WTC11 (cell line): ENCODE measurements around the gene TRIM44. TPM values are rescaled to one million over a fixed set of nuclear protein-coding genes. Genes with fewer than 3 reads are reported as not detected.

Experiments used
- ATAC-seq: fragments of 200-7000 bp; cut with Tn5 transposase; 2 replicates; pipeline ENCODE4 v1.10.0; 2021; ENCODE audit warnings: mild to moderate bottlenecking, moderate library complexity
- CTCF ChIA-PET: fragments of 300-600 bp; sonication (Branson Sonifier 250); formaldehyde crosslinking; loops from one replicate; lab custom pipeline; 2021; ENCODE audit warnings: antibody characterized with exemption; lab: Charles Lee
- POLR2A ChIA-PET: fragments of 350-600 bp; sonication (Branson Sonifier 250); formaldehyde crosslinking; loops from one replicate; lab custom pipeline; 2021; ENCODE audit warnings: antibody characterized with exemption; lab: Charles Lee
- DNase-seq: peaks from one replicate; pipeline ENCODE4 v3.0.0; 2021; ENCODE audit warnings: low spot score
- H3K27ac Mint-ChIP-seq: 2 replicates; pipeline ENCODE4 v1.8.0; 2021; ENCODE audit warnings: mixed read lengths
- H3K27me3 Mint-ChIP-seq: 2 replicates; pipeline ENCODE4 v1.8.0; 2021; ENCODE audit warnings: low read depth, mild to moderate bottlenecking, moderate library complexity, mixed read lengths
- H3K36me3 Mint-ChIP-seq: 2 replicates; pipeline ENCODE4 v1.8.0; 2021; ENCODE audit warnings: mixed read lengths
- H3K4me1 Mint-ChIP-seq: 2 replicates; pipeline ENCODE4 v1.8.0; 2022; ENCODE audit warnings: mixed read lengths
- H3K4me3 Mint-ChIP-seq: 2 replicates; pipeline ENCODE4 v1.8.0; 2021; ENCODE audit warnings: mild to moderate bottlenecking, moderate library complexity, mixed read lengths
- H3K9me3 Mint-ChIP-seq: 2 replicates; pipeline ENCODE4 v1.8.0; 2021; ENCODE audit warnings: mixed read lengths
- CTCF ChIP-seq: fragments of 200-600 bp; IDR thresholded peaks from 2 replicates; pipeline ENCODE4 v1.8.0; 2022; ENCODE audit warnings: antibody characterized with exemption
- E2F1 ChIP-seq: sonication (generic); formaldehyde crosslinking; IDR thresholded peaks from 2 replicates; pipeline ENCODE4 v1.8.0; 2022; ENCODE audit warnings: mild to moderate bottlenecking, missing genetic modification reagents
- E2F4 ChIP-seq: sonication (generic); formaldehyde crosslinking; IDR thresholded peaks from 2 replicates; pipeline ENCODE4 v1.8.1; 2022; ENCODE audit warnings: low read depth, mild to moderate bottlenecking, moderate library complexity, missing genetic modification reagents, borderline replicate concordance
- FOXP1 ChIP-seq: sonication (generic); formaldehyde crosslinking; IDR thresholded peaks from 2 replicates; pipeline ENCODE4 v1.8.0; 2022; ENCODE audit warnings: missing genetic modification reagents, mild to moderate bottlenecking, moderate library complexity, borderline replicate concordance
- GRHL2 ChIP-seq: fragments of 250-450 bp; sonication (Bioruptor Pico); IDR thresholded peaks from 2 replicates; pipeline ENCODE4 v1.8.0; 2022; ENCODE audit warnings: mild to moderate bottlenecking, moderate library complexity; ENCODE audit not compliant: insufficient replicate concordance, severe bottlenecking
- HMGA2 ChIP-seq: fragments of 250-450 bp; sonication (Bioruptor Pico); IDR thresholded peaks from 2 replicates; pipeline ENCODE4 v1.4.0; 2021; ENCODE audit warnings: mild to moderate bottlenecking, moderate library complexity
- NFATC4 ChIP-seq: fragments of 250-450 bp; sonication (Bioruptor Pico); IDR thresholded peaks from 2 replicates; pipeline ENCODE4 v1.9.0; 2021; ENCODE audit warnings: mild to moderate bottlenecking
- NFYB ChIP-seq: sonication (generic); formaldehyde crosslinking; conservative IDR thresholded peaks from 2 replicates; pipeline ENCODE4 v1.8.0; 2022; ENCODE audit warnings: low read depth, missing genetic modification reagents
- TEAD4 ChIP-seq: sonication (generic); formaldehyde crosslinking; IDR thresholded peaks from 2 replicates; pipeline ENCODE4 v1.8.0; 2022; ENCODE audit warnings: mild to moderate bottlenecking, missing genetic modification reagents
- ZBTB21 ChIP-seq: sonication (generic); formaldehyde crosslinking; IDR thresholded peaks from 2 replicates; pipeline ENCODE4 v1.8.1; 2023; ENCODE audit warnings: mild to moderate bottlenecking, missing genetic modification reagents, borderline replicate concordance
- ZBTB43 ChIP-seq: sonication (generic); formaldehyde crosslinking; IDR thresholded peaks from 2 replicates; pipeline ENCODE4 v1.8.1; 2023; ENCODE audit warnings: mild to moderate bottlenecking, missing genetic modification reagents
- ZNF263 ChIP-seq: sonication (generic); formaldehyde crosslinking; IDR thresholded peaks from 2 replicates; pipeline ENCODE4 v1.8.1; 2022; ENCODE audit warnings: low read depth, mild to moderate bottlenecking, moderate library complexity, missing genetic modification reagents
- ZNF416 ChIP-seq: fragments of 250-450 bp; sonication (Bioruptor Pico); IDR thresholded peaks from 2 replicates; pipeline ENCODE4 v1.9.0; 2021; ENCODE audit warnings: mild to moderate bottlenecking, inconsistent platforms
- ZNF425 ChIP-seq: fragments of 250-450 bp; sonication (Bioruptor Pico); conservative IDR thresholded peaks from 2 replicates; pipeline ENCODE4 v1.9.0; 2021; ENCODE audit warnings: mild to moderate bottlenecking
- ZNF512 ChIP-seq: sonication (generic); formaldehyde crosslinking; IDR thresholded peaks from 2 replicates; pipeline ENCODE4 v1.8.1; 2022; ENCODE audit warnings: missing genetic modification reagents, borderline replicate concordance
- total RNA-seq: library from RNA; stranded (reverse); gene quantifications from 3 replicates; pipeline ENCODE4 v1.2.3, GENCODE V29; 2021
- TF ChIP-seq, protein P1 (sequence below): sonication (generic); formaldehyde crosslinking; IDR thresholded peaks from 2 replicates; pipeline ENCODE4 v1.8.0; 2023; ENCODE audit warnings: missing genetic modification reagents
- TF ChIP-seq, protein P2 (sequence below): sonication (generic); formaldehyde crosslinking; IDR thresholded peaks from 2 replicates; pipeline ENCODE4 v1.8.1; 2023; ENCODE audit warnings: mild to moderate bottlenecking, missing genetic modification reagents, moderate library complexity
- TF ChIP-seq, protein P3 (sequence below): fragments of 250-450 bp; sonication (Bioruptor Pico); IDR thresholded peaks from 2 replicates; pipeline ENCODE4 v1.9.0; 2021; ENCODE audit warnings: moderate library complexity, mild to moderate bottlenecking, inconsistent platforms, borderline replicate concordance

The TRIM44 gene
- total RNA-seq, 1 experiment from 2014 or later = 27.4 TPM

GRCh38 chr11:35825386-35825785 lies 162.8 kb downstream of the TRIM44 start:
- Mint-ChIP-seq H3K36me3 (no peaks in the 10 kb centered on the region), H3K27ac (no peak overlapping the region), H3K4me1 (peaks cover 15% of the 10 kb centered on the region), H3K27me3 (peaks cover 8% of the 10 kb centered on the region; the same call in 1 of the 2 replicates), H3K4me3 (no peak overlapping the region), H3K9me3 (no peaks in the 10 kb centered on the region)
- no peak for ATAC-seq
- ChIA-PET POLR2A (no interaction called here), CTCF (interaction anchor here (0.9 to 1.6 kb wide), 2 partner anchors 25 to 244 kb away, joined by 3 to 4 read pairs; no protein-coding TSS in a partner anchor)
- TF ChIP-seq ZNF416 (CRISPR knock-in tag) = no peak
- no peak for TF ChIP-seq NFYB (CRISPR knock-in tag)
- no peak for TF ChIP-seq NFATC4 (CRISPR knock-in tag)
- TF ChIP-seq, protein P1, sequence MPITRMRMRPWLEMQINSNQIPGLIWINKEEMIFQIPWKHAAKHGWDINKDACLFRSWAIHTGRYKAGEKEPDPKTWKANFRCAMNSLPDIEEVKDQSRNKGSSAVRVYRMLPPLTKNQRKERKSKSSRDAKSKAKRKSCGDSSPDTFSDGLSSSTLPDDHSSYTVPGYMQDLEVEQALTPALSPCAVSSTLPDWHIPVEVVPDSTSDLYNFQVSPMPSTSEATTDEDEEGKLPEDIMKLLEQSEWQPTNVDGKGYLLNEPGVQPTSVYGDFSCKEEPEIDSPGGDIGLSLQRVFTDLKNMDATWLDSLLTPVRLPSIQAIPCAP (CRISPR knock-in tag) = no peak
- TF ChIP-seq FOXP1 (CRISPR knock-in tag) = no peak
- DNase-seq = no peak

DNA sequence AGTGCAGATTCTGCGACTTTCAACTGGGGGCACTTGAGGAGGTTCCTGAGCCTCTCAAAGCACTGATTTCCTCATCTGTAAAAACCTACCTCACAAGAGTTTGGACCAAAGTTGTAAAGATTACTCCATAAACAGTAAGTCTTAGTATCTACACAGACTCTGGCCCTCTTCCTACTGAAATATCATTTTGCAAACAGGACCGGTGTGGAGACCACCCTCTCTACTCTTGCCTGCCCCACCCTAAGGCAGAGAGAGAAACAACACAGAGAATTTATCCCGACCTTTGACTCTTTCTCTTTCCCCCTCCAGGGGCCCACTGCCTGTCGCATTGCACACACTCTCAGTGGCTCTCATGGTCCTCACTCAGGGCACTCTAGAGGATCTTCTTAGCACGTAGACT lies 163.4 kb downstream of the TRIM44 start:
- DNase-seq = no peak
- TF ChIP-seq ZNF263 = no peak
- TF ChIP-seq, protein P2, sequence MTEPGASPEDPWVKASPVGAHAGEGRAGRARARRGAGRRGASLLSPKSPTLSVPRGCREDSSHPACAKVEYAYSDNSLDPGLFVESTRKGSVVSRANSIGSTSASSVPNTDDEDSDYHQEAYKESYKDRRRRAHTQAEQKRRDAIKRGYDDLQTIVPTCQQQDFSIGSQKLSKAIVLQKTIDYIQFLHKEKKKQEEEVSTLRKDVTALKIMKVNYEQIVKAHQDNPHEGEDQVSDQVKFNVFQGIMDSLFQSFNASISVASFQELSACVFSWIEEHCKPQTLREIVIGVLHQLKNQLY (CRISPR knock-in tag) = no peak
- TF ChIP-seq, protein P3, sequence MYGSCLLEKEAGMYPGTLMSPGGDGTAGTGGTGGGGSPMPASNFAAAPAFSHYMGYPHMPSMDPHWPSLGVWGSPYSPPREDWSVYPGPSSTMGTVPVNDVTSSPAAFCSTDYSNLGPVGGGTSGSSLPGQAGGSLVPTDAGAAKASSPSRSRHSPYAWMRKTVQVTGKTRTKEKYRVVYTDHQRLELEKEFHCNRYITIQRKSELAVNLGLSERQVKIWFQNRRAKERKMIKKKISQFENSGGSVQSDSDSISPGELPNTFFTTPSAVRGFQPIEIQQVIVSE (CRISPR knock-in tag) = no peak
- TF ChIP-seq E2F1 = no peak
- TF ChIP-seq CTCF = no peak
- TF ChIP-seq TEAD4 = no peak
- no peak for TF ChIP-seq ZBTB43 (CRISPR knock-in tag)
- no peak for TF ChIP-seq ZBTB21 (CRISPR knock-in tag)
- no peak for TF ChIP-seq ZNF425
- no peak for TF ChIP-seq E2F4 (CRISPR knock-in tag)
- no peak for TF ChIP-seq ZNF512 (CRISPR knock-in tag)
- TF ChIP-seq GRHL2 (CRISPR knock-in tag) = no peak
- TF ChIP-seq NFYB (CRISPR knock-in tag) = no peak
- no peak for TF ChIP-seq HMGA2 (CRISPR knock-in tag)
- H3K36me3 Mint-ChIP-seq = no peaks in the 10 kb centered on the region
- H3K27ac Mint-ChIP-seq = no peak overlapping the region
- ATAC-seq = no peak
- peaks cover 14% of the 10 kb centered on the region for H3K4me1 Mint-ChIP-seq
- POLR2A ChIA-PET = no interaction called here
- CTCF ChIA-PET = no interaction called here
- no peaks in the 10 kb centered on the region for H3K9me3 Mint-ChIP-seq
- peaks cover 7% of the 10 kb centered on the region; the same call in 1 of the 2 replicates for H3K27me3 Mint-ChIP-seq
- H3K4me3 Mint-ChIP-seq = no peak overlapping the region
